Large intestine (tissue), 3 donors: ENCODE data around the gene INHA. TPM values are rescaled to one million over a fixed set of nuclear protein-coding genes. Genes with fewer than 3 reads are reported as not detected.
A peak's percentile ranks its signal among the peaks of the same experiment; 100 is the strongest.

Experiments
- DNase-seq, 2 donors: peaks; one replicate each; pipeline versions ENCODE4 v3.0.0 to v3.0.0-alpha.2; 2013
- H3K27ac ChIP-seq: one replicate; pipeline ENCODE4 v1.5.1; 2013; ENCODE audit warnings: low read length
- H3K27me3 ChIP-seq: 2 replicates; pipeline ENCODE4 v1.6.1; 2013; ENCODE audit warnings: low read length; ENCODE audit not compliant: control insufficient read depth, insufficient read depth
- H3K36me3 ChIP-seq: 2 replicates; pipeline ENCODE4 v1.6.1; 2013; ENCODE audit warnings: low read length; ENCODE audit not compliant: control insufficient read depth, insufficient read depth
- H3K4me1 ChIP-seq: one replicate; pipeline ENCODE4 v1.6.1; 2013; ENCODE audit warnings: low read length; ENCODE audit not compliant: control insufficient read depth, insufficient read depth
- H3K4me3 ChIP-seq: one replicate; pipeline ENCODE4 v1.5.1; 2013; ENCODE audit warnings: low read length
- H3K9me3 ChIP-seq: one replicate; pipeline ENCODE4 v1.6.1; 2013; ENCODE audit warnings: mild to moderate bottlenecking, low read depth, low read length, moderate library complexity; ENCODE audit not compliant: control insufficient read depth
- WGBS: methylation state at CpG from one replicate; pipeline ENCODE4 v1.1.5; 2013; ENCODE audit warnings: low lambda C conversion rate; ENCODE audit not compliant: insufficient coverage; 5-methylcytosine and 5-hydroxymethylcytosine counted together
- polyA plus RNA-seq: library from polyadenylated mRNA; unstranded; fragments of 120-200 nt; gene quantifications from one replicate; pipeline ENCODE4 v1.2.1, GENCODE V29; 2013

The INHA gene
- polyA plus RNA-seq, 1 donor: 1.2 TPM

GRCh38 chr2:219531639-219532377, 40.3 kb upstream of the INHA start:
- H3K4me3 ChIP-seq: no peak overlapping the region
- no CpG with 5 or more reads among the region's 20 CpGs for WGBS
- no peak for DNase-seq

GRCh38 chr2:219532378-219532649, 39.8 kb upstream of the INHA start:
- Histone ChIP-seq H3K27me3 (peaks cover 53% of the 10 kb centered on the region), H3K36me3 (no peaks in the 10 kb centered on the region), H3K27ac (no peak overlapping the region), H3K4me3 (no peak overlapping the region), H3K4me1 (peaks cover 4% of the 10 kb centered on the region), H3K9me3 (no peaks in the 10 kb centered on the region)
- WGBS: no CpG with 5 or more reads among the region's 8 CpGs
- DNase-seq: no peak

More at GRCh38 chr2:219531639-219532377, 40.3 kb upstream of the INHA start:
- Histone ChIP-seq H3K27me3 (peaks cover 58% of the 10 kb centered on the region), H3K9me3 (no peaks in the 10 kb centered on the region), H3K4me1 (peaks cover 8% of the 10 kb centered on the region), H3K27ac (no peak overlapping the region), H3K36me3 (no peaks in the 10 kb centered on the region)

GRCh38 chr2:219533930-219534661, 38.0 kb upstream of the INHA start:
- H3K36me3 ChIP-seq: peaks cover 8% of the 10 kb centered on the region
- H3K4me3 ChIP-seq: no peak overlapping the region
- WGBS: 83% methylated on average over 1 of the region's 6 CpGs
- H3K27me3 ChIP-seq: peaks cover 35% of the 10 kb centered on the region
- no peaks in the 10 kb centered on the region for H3K9me3 ChIP-seq
- H3K4me1 ChIP-seq: peaks cover 16% of the 10 kb centered on the region
- no peak overlapping the region for H3K27ac ChIP-seq
- no peak for DNase-seq

- Histone ChIP-seq H3K4me3 (no peak overlapping the region), H3K9me3 (peaks cover 4% of the 10 kb centered on the region), H3K27me3 (peaks cover 14% of the 10 kb centered on the region), H3K4me1 (peaks cover 13% of the 10 kb centered on the region), H3K27ac (no peak overlapping the region), H3K36me3 (peaks cover 32% of the 10 kb centered on the region)
- DNase-seq: no peak
- no CpG with 5 or more reads among the region's 16 CpGs for WGBS
Measured at GRCh38 chr2:219536425-219536824, 35.7 kb upstream of the INHA start.

- Histone ChIP-seq H3K27ac (no peak overlapping the region), H3K36me3 (peaks cover 34% of the 10 kb centered on the region), H3K9me3 (peaks cover 4% of the 10 kb centered on the region), H3K4me3 (no peak overlapping the region), H3K4me1 (peaks cover 16% of the 10 kb centered on the region), H3K27me3 (peaks cover 9% of the 10 kb centered on the region)
- no CpG with 5 or more reads among the region's 9 CpGs for WGBS
- DNase-seq: no peak
Measured at GRCh38 chr2:219536967-219537366, 35.1 kb upstream of the INHA start.

- peak in 1 of 2 donors; percentile 59 for DNase-seq
- Histone ChIP-seq H3K4me1 (peaks cover 21% of the 10 kb centered on the region), H3K4me3 (no peak overlapping the region), H3K9me3 (peaks cover 4% of the 10 kb centered on the region), H3K36me3 (peaks cover 34% of the 10 kb centered on the region), H3K27ac (peak overlapping the region; percentile 6), H3K27me3 (peaks cover 4% of the 10 kb centered on the region)
- WGBS: no CpG with 5 or more reads among the region's 15 CpGs
Measured at GRCh38 chr2:219537657-219538488, 34.2 kb upstream of the INHA start.

GRCh38 chr2:219538504-219538951, 33.6 kb upstream of the INHA start:
- H3K27me3 ChIP-seq: peaks cover under 1% of the 10 kb centered on the region
- peak in 1 of 2 donors; percentile 30 for DNase-seq
- 82% methylated on average over 2 of the region's 6 CpGs for WGBS

GRCh38 chr2:219538956-219539788, 32.9 kb upstream of the INHA start:
- Histone ChIP-seq H3K27ac (no peak overlapping the region), H3K36me3 (peaks cover 34% of the 10 kb centered on the region), H3K4me3 (no peak overlapping the region), H3K9me3 (peaks cover 4% of the 10 kb centered on the region), H3K27me3 (no peaks in the 10 kb centered on the region), H3K4me1 (peaks cover 21% of the 10 kb centered on the region)
- no CpG with 5 or more reads among the region's 32 CpGs for WGBS
- no peak for DNase-seq

More at GRCh38 chr2:219538504-219538951, 33.6 kb upstream of the INHA start:
- H3K27ac ChIP-seq: peak overlapping the region; percentile 6
- H3K36me3 ChIP-seq: peaks cover 34% of the 10 kb centered on the region
- H3K4me3 ChIP-seq: no peak overlapping the region
- peaks cover 4% of the 10 kb centered on the region for H3K9me3 ChIP-seq
- peaks cover 21% of the 10 kb centered on the region for H3K4me1 ChIP-seq

- Histone ChIP-seq H3K27me3 (no peaks in the 10 kb centered on the region), H3K4me1 (peaks cover 25% of the 10 kb centered on the region), H3K4me3 (no peak overlapping the region), H3K36me3 (peaks cover 34% of the 10 kb centered on the region), H3K27ac (no peak overlapping the region), H3K9me3 (peaks cover 4% of the 10 kb centered on the region)
- DNase-seq: no peak
- WGBS: no CpG with 5 or more reads among the region's 46 CpGs
Measured at GRCh38 chr2:219539926-219540678, 32.0 kb upstream of the INHA start.
